ENCODE results near the gene MGAT5. TPM values are rescaled to one million over a fixed set of nuclear protein-coding genes. Genes with fewer than 3 reads are reported as not detected.

MGAT5 gene
- total RNA-seq, 1 experiment from 2014 or later: 34.0 TPM

DNA sequence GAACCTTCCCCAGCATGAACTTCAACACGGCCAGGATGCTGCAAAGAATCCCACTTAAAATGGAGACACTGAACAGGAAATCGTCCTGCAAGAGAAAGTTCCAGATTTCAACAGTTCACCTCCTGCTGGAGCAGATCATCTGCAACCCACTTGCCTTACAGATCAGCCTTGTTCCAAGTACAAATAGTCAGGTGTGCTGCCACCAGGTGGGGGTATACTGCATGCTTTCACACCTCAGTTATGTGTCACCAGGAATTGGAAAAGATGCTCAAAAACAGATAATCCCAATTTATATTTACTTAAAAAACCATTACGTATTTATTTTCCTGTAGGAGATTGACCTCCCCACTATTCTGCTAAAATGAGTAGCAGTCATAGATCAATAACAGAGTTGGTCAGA is 212.3 kb downstream of the MGAT5 start:
- Histone ChIP-seq H2AFZ (ENCODE audit: low read depth, low read length, poor library complexity, severe bottlenecking) (no peak overlapping the region), H3K9me3 (ENCODE audit: control insufficient read depth in 1 of 2, insufficient read depth in 1 of 2, low read depth in 1 of 2, low read length in 2 of 2) (no peaks in the 10 kb centered on the region), H3K36me3 (ENCODE audit: control insufficient read depth in 1 of 2, insufficient read depth in 2 of 2, low read length in 2 of 2) (no peaks in the 10 kb centered on the region), H4K20me1 (ENCODE audit: insufficient read depth) (no peaks in the 10 kb centered on the region), H3K27ac (ENCODE audit: low read depth, low read length) (no peak overlapping the region), H3K9me2 (ENCODE audit: insufficient read depth) (no peaks in the 10 kb centered on the region), H3K27me3 (ENCODE audit: insufficient read depth, low read length) (no peaks in the 10 kb centered on the region), H3K79me2 (ENCODE audit: insufficient read depth, low read length) (no peaks in the 10 kb centered on the region), H3K4me3 (replicated peaks in 1 of 2; ENCODE audit: low read depth in 1 of 2, low read length in 2 of 2) (no peak overlapping the region), H3K9ac (ENCODE audit: low read length) (no peak overlapping the region), H3K4me2 (ENCODE audit: low read length) (no peak overlapping the region), H3K4me1 (ENCODE audit: control insufficient read depth in 1 of 2, insufficient read depth in 2 of 2, low read length in 2 of 2) (no peaks in the 10 kb centered on the region)
- POLR2A ChIA-PET: no interaction called here
- BruUV-seq (replicated peaks): no TSS peak
- intact Hi-C loops (cut with micrococcal nuclease): loop anchor here (1.0 to 10.0 kb wide), 2 partner anchors 309 to 432 kb away; no protein-coding TSS in a partner anchor
- CTCF ChIA-PET: no interaction called here
- RAD21 ChIA-PET (ENCODE audit: low non-redundant PET in 1 of 2, low total read pairs in 2 of 2, uncharacterized antibody in 2 of 2, unreplicated experiment in 2 of 2): no interaction called here
- DNase-seq (ENCODE audit: low read depth, low spot score) (peak; percentile 54), ATAC-seq (peak; percentile 87)
- TF ChIP-seq SRF (IDR thresholded peaks at IDR 0.05; ENCODE audit: low read depth): no peak
- no peak for TF ChIP-seq SIN3A (IDR thresholded peaks at IDR 0.05; ENCODE audit: low read depth)
- TF ChIP-seq ELF1 (IDR thresholded peaks at IDR 0.05; ENCODE audit: borderline replicate concordance, low read depth): no peak
- no peak for TF ChIP-seq ZNF274 (IDR thresholded peaks at IDR 0.05; ENCODE audit: low read depth, low read length)
- TF ChIP-seq EZH2 (IDR thresholded peaks at IDR 0.05): no peak
- no peak for TF ChIP-seq JUND (IDR thresholded peaks at IDR 0.05)
- TF ChIP-seq POLR2A (IDR thresholded peaks at IDR 0.05; ENCODE audit: borderline replicate concordance, extremely low read depth, insufficient read depth, insufficient read length): no peak
- no peak for TF ChIP-seq EZH2phosphoT487 (IDR thresholded peaks at IDR 0.05; ENCODE audit: borderline replicate concordance)
- TF ChIP-seq CTCF (IDR thresholded peaks at IDR 0.05 in 2 of 3, conservative IDR thresholded peaks at IDR 0.05 in 1 of 3; ENCODE audit: borderline replicate concordance in 1 of 3, insufficient read depth in 1 of 3, low read depth in 2 of 3, low read length in 2 of 3): peak; percentile 67 to 72 (median 68)
- TF ChIP-seq, protein P1, sequence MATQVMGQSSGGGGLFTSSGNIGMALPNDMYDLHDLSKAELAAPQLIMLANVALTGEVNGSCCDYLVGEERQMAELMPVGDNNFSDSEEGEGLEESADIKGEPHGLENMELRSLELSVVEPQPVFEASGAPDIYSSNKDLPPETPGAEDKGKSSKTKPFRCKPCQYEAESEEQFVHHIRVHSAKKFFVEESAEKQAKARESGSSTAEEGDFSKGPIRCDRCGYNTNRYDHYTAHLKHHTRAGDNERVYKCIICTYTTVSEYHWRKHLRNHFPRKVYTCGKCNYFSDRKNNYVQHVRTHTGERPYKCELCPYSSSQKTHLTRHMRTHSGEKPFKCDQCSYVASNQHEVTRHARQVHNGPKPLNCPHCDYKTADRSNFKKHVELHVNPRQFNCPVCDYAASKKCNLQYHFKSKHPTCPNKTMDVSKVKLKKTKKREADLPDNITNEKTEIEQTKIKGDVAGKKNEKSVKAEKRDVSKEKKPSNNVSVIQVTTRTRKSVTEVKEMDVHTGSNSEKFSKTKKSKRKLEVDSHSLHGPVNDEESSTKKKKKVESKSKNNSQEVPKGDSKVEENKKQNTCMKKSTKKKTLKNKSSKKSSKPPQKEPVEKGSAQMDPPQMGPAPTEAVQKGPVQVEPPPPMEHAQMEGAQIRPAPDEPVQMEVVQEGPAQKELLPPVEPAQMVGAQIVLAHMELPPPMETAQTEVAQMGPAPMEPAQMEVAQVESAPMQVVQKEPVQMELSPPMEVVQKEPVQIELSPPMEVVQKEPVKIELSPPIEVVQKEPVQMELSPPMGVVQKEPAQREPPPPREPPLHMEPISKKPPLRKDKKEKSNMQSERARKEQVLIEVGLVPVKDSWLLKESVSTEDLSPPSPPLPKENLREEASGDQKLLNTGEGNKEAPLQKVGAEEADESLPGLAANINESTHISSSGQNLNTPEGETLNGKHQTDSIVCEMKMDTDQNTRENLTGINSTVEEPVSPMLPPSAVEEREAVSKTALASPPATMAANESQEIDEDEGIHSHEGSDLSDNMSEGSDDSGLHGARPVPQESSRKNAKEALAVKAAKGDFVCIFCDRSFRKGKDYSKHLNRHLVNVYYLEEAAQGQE (IDR thresholded peaks at IDR 0.05; ENCODE audit: low read depth): no peak
- TF ChIP-seq FOSL1 (IDR thresholded peaks at IDR 0.05; ENCODE audit: low read depth): no peak
- no peak for TF ChIP-seq CEBPB (IDR thresholded peaks at IDR 0.05; ENCODE audit: low read depth)
- peak; percentile 68 for TF ChIP-seq RAD21 (IDR thresholded peaks at IDR 0.05; ENCODE audit: low read depth)
- no peak for TF ChIP-seq ZBTB33 (IDR thresholded peaks at IDR 0.05; ENCODE audit: extremely low read depth, insufficient replicate concordance, low read length)
- TF ChIP-seq ZFX (IDR thresholded peaks at IDR 0.05): no peak
- TF ChIP-seq CBX3 (IDR thresholded peaks at IDR 0.05; ENCODE audit: low read depth): no peak
- TF ChIP-seq POLR2AphosphoS5 (IDR thresholded peaks at IDR 0.05; ENCODE audit: low read depth, low read length): no peak
- no peak for TF ChIP-seq TCF7L2 (IDR thresholded peaks at IDR 0.05; ENCODE audit: borderline replicate concordance, extremely low read depth, insufficient read depth, insufficient read length)
- TF ChIP-seq, protein P2, sequence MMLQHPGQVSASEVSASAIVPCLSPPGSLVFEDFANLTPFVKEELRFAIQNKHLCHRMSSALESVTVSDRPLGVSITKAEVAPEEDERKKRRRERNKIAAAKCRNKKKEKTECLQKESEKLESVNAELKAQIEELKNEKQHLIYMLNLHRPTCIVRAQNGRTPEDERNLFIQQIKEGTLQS (IDR thresholded peaks at IDR 0.05): no peak
- TF ChIP-seq YY1 (IDR thresholded peaks at IDR 0.05; ENCODE audit: extremely low read depth, insufficient replicate concordance, low read depth, low read length): no peak
- TF ChIP-seq, protein P3, sequence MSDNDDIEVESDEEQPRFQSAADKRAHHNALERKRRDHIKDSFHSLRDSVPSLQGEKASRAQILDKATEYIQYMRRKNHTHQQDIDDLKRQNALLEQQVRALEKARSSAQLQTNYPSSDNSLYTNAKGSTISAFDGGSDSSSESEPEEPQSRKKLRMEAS (IDR thresholded peaks at IDR 0.05): 0 out of 2 replicates have a peak, but pooled peaks have one; percentile 32
- TF ChIP-seq SP1 (IDR thresholded peaks at IDR 0.05; ENCODE audit: low read depth): no peak
- TF ChIP-seq EGR1 (IDR thresholded peaks at IDR 0.05; ENCODE audit: low read depth): no peak

Data from HCT116 (cell line).